ENCODE measurements around the gene CELSR1.

The CELSR1 gene

DNA sequence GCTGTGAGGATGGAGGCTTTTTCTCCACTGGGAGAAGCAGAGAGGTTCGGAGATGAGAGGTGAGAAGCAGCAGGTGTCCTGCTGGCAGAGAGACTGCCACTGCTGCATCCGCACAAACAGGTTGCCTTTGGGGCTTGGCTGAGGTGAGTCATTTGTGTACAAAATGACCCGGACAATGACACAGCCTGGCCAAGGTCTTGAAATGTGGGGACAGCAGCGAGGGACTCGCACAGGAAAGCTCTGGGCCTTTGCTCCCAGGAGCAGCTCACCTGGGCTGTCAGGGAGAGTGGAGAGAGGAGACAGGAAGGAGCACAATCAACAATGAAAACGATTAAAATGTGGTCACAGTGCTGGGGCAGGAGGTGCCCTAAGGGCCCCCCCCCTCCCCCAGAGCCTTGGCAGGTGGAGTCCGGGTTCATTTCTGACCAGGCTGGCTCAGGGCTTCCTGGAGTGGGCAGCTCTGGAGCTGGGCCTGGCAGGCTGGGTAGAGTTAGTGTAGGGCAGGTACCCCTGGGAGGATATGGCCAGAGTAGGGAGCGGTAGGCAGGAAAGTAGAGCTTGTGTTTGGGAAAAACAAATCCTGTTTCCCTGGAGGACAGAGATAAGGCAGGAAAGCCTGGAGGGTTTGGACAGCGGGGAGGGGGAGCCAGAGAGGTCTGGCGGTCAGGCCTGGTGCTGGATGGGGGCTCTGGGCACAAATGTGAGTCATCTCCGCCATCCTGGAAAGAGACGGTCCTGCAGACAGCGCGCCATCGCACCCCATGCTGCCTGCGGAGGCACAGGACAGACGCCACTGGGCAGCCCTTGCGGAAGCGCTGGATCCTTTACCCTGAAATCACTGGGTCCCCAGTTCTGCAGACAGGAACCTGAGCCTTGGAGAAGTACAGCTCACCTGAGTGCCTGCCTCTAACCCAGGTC is 37.8 kb upstream of the CELSR1 start:
- peak; percentile 33 for DNase-seq (ENCODE audit: low read depth)
- TF ChIP-seq, protein P1, sequence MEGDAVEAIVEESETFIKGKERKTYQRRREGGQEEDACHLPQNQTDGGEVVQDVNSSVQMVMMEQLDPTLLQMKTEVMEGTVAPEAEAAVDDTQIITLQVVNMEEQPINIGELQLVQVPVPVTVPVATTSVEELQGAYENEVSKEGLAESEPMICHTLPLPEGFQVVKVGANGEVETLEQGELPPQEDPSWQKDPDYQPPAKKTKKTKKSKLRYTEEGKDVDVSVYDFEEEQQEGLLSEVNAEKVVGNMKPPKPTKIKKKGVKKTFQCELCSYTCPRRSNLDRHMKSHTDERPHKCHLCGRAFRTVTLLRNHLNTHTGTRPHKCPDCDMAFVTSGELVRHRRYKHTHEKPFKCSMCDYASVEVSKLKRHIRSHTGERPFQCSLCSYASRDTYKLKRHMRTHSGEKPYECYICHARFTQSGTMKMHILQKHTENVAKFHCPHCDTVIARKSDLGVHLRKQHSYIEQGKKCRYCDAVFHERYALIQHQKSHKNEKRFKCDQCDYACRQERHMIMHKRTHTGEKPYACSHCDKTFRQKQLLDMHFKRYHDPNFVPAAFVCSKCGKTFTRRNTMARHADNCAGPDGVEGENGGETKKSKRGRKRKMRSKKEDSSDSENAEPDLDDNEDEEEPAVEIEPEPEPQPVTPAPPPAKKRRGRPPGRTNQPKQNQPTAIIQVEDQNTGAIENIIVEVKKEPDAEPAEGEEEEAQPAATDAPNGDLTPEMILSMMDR (IDR thresholded peaks at IDR 0.05; ENCODE audit: insufficient read depth, low read depth, low read length, missing control alignments) = no peak
- H3K4me3 ChIP-seq (ENCODE audit: low read length) = no peak overlapping the region

DNA sequence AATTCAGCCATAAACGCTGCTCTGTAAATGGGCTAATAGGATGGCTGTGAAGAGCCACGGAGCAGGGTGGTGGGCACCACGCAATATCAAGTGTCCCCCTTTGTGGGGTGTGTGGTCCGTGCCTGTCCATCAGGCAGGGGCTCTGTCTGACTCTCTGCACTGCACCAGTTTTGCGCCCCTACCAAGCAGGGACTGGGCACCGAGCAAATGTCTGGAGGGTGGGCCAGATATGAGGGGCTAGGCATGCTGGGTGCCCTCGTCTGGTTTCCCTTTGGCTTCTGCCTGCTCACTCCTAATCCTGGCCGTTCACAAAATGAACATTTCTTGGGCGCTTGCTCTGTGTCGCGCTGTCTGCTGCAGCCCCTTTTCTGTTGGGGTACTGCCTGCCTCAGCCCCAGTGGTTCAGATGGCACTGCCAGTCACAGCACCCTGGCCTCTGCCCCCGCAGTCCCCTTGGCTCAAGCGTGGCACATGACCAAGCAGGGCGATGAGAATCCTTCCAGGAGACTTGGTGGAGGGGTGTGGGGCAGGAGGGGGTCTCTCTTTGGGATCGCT is 37.1 kb upstream of the CELSR1 start:
- TF ChIP-seq, protein P1 (IDR thresholded peaks at IDR 0.05; ENCODE audit: insufficient read depth, low read depth, low read length, missing control alignments) = no peak
- DNase-seq (ENCODE audit: low read depth) = no peak
- H3K4me3 ChIP-seq (ENCODE audit: low read length) = no peak overlapping the region

DNA sequence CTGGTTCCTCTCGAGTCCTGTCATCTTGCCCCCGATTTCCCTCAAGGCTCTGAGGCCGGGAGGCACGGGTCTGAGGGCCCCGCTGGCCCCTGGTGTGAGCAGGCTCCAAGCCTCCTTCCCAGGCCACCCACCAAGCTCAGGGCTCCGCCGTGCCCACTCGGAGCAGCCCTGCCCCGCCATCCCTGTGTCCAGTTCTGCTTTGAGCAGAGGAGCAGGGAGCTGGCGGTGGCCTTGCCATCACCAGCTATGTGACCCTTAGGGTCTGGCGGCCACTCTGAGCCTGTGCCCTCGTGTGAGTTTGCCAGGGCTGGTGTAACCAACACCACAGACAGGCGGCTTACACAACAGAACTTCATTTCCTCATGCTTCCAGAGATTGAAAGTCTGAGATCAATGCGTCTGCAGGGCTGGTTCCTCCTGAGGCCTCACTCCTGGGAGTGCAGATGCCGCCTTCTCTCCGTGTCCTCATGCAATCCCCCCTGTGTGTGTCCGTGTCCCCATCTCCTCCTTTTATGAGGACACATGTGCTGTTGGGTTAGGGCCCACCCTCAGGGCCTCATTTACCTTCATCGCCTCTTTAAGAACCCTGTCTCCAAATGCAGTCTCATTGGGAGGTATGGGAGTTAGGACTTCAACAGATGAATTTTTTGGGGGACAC is 36.5 kb upstream of the CELSR1 start:
- DNase-seq (ENCODE audit: low read depth) = no peak

GRCh38 chr22:46572911-46573780 is 35.7 kb upstream of the CELSR1 start:
- H3K4me3 ChIP-seq (ENCODE audit: low read length) = no peak overlapping the region
- no peak for DNase-seq (ENCODE audit: low read depth)
- TF ChIP-seq, protein P1 (IDR thresholded peaks at IDR 0.05; ENCODE audit: insufficient read depth, low read depth, low read length, missing control alignments) = no peak

More for the DNA sequence above, 36.5 kb upstream of the CELSR1 start:
- no peak overlapping the region for H3K4me3 ChIP-seq (ENCODE audit: low read length)
- TF ChIP-seq, protein P1 (IDR thresholded peaks at IDR 0.05; ENCODE audit: insufficient read depth, low read depth, low read length, missing control alignments) = no peak

- DNase-seq (ENCODE audit: low read depth) = no peak
- TF ChIP-seq, protein P1 (IDR thresholded peaks at IDR 0.05; ENCODE audit: insufficient read depth, low read depth, low read length, missing control alignments) = no peak
- no peak overlapping the region for H3K4me3 ChIP-seq (ENCODE audit: low read length)
Measured at GRCh38 chr22:46571642-46572250, 34.3 kb upstream of the CELSR1 start.
